Measurements from ENCODE around the gene CSF1. TPM values are rescaled to one million over a fixed set of nuclear protein-coding genes. Genes with fewer than 3 reads are reported as not detected.

Gene CSF1
- total and polyA plus RNA-seq, 2 donors (not counting 3 experiments of a cell fraction or from before 2014, with no cell fraction given): 24.5 to 28.9 TPM

- H3K4me2 ChIP-seq (ENCODE audit: insufficient read depth, low read length): no peak overlapping the region
- TF ChIP-seq EZH2 (IDR thresholded peaks at IDR 0.05; ENCODE audit: borderline replicate concordance, low read depth, low read length, severe bottlenecking): no peak
- no peak for TF ChIP-seq CTCF (IDR thresholded peaks at IDR 0.05; ENCODE audit: extremely low read depth in 1 of 2, insufficient read depth in 1 of 2, low read depth in 1 of 2, low read length in 2 of 2)
- TF ChIP-seq MAX (IDR thresholded peaks at IDR 0.05; ENCODE audit: insufficient read depth, insufficient read length): no peak
- TF ChIP-seq POLR2A (IDR thresholded peaks at IDR 0.05; ENCODE audit: low read depth, low read length): no peak
- no peak for TF ChIP-seq FOS (IDR thresholded peaks at IDR 0.05; ENCODE audit: borderline replicate concordance, insufficient read depth, low read length)
- no peak for FAIRE-seq
- no peak overlapping the region for H3K4me3 ChIP-seq (replicated peaks in 1 of 3; ENCODE audit: insufficient read depth in 1 of 3, low read depth in 1 of 3, low read length in 3 of 3)
- ChIA-PET CTCF (no interaction called here), POLR2A (no interaction called here)
- H3K9ac ChIP-seq (replicated peaks; ENCODE audit: extremely low read depth, insufficient read depth, low read length): no peak overlapping the region
- no peaks in the 10 kb centered on the region for H4K20me1 ChIP-seq (replicated peaks; ENCODE audit: control insufficient read depth, extremely low read depth, insufficient read depth, low read length)
- BruUV-seq (replicated peaks): no TSS peak
- no peaks in the 10 kb centered on the region for H3K79me2 ChIP-seq (ENCODE audit: control insufficient read depth, insufficient read depth, low read length)
- H3K27me3 ChIP-seq (ENCODE audit: control insufficient read depth in 2 of 2, insufficient read depth in 2 of 2, low read length in 2 of 2): peaks cover 8% of the 10 kb centered on the region in 2 experiments
- DNase-seq (ENCODE audit: low read depth, low spot score): no peak
- no peaks in the 10 kb centered on the region for H3K4me1 ChIP-seq (ENCODE audit: control insufficient read depth, extremely low read depth, insufficient read depth, low read length)
- H2AFZ ChIP-seq (ENCODE audit: low read depth, low read length): no peak overlapping the region
- intact Hi-C loops (cut with micrococcal nuclease) (no loop called here), dilution Hi-C loops (cut with MboI; ENCODE audit: extremely low pct_ligation_motif_present, low sequenced_read_pairs) (no loop called here)
- no peaks in the 10 kb centered on the region for H3K9me1 ChIP-seq (replicated peaks; ENCODE audit: control insufficient read depth, extremely low read depth, insufficient read depth, low read length)
- H3K9me3 ChIP-seq (replicated peaks; ENCODE audit: control insufficient read depth, insufficient read depth, low read length): no peaks in the 10 kb centered on the region
- H3K36me3 ChIP-seq (ENCODE audit: control insufficient read depth in 2 of 2, extremely low read depth in 1 of 2, insufficient read depth in 2 of 2, low read length in 2 of 2): no peaks in the 10 kb centered on the region
- no peak overlapping the region for H3K27ac ChIP-seq (ENCODE audit: insufficient read depth, low read depth, low read length)
These were observed 47.0 kb upstream of the CSF1 start for GRCh38 chr1:109863667-109864046.
